Thoracic aorta (tissue), 2 donors: ENCODE data around the gene MICU1. TPM values are rescaled to one million over a fixed set of nuclear protein-coding genes. Genes with fewer than 3 reads are reported as not detected.

ENCODE experiments used
- ATAC-seq: fragments of 150-250 bp; one replicate; pipeline ENCODE4 v1.8.0; 2017; ENCODE audit warnings: low read depth; ENCODE audit not compliant: insufficient number of reproducible peaks, low FRiP score
- DNase-seq: peaks from one replicate; pipeline ENCODE4 v3.0.0-alpha.2; 2020; ENCODE audit warnings: low spot score
- H3K27ac ChIP-seq, 2 donors: fragments of 200-600 bp; sonication (generic); 1 replicate in 1 of 2; 2 replicates in 1 of 2; pipeline ENCODE4 v1.5.1; 2016; ENCODE audit warnings: mild to moderate bottlenecking in 2 of 2, moderate library complexity in 2 of 2
- H3K27me3 ChIP-seq: fragments of 200-600 bp; sonication (generic); replicated peaks from 2 replicates; pipeline ENCODE4 v1.6.0; 2016; ENCODE audit warnings: mild to moderate bottlenecking; ENCODE audit not compliant: insufficient read depth
- H3K36me3 ChIP-seq: fragments of 200-600 bp; sonication (generic); one replicate; pipeline ENCODE4 v1.5.1; 2016
- H3K4me1 ChIP-seq, 2 donors: fragments of 200-600 bp; sonication (generic); 1 replicate in 1 of 2; 2 replicates in 1 of 2; pipeline versions ENCODE4 v1.5.1 to v1.6.0; 2016; ENCODE audit warnings: low read depth in 2 of 2, mild to moderate bottlenecking in 1 of 2; ENCODE audit not compliant: control insufficient read depth in 1 of 2
- H3K4me3 ChIP-seq: fragments of 200-600 bp; sonication (generic); 2 replicates; pipeline ENCODE4 v1.5.1; 2016; ENCODE audit warnings: mild to moderate bottlenecking
- H3K9me3 ChIP-seq: fragments of 200-600 bp; sonication (generic); 2 replicates; pipeline ENCODE4 v1.5.1; 2016
- total RNA-seq, 2 donors: library from RNA; depleted of rRNA; stranded (reverse); fragments of >200 nt; gene quantifications; one replicate each; pipeline versions ENCODE4 v1.1.0 to v1.2.3, GENCODE V29; 2016
- TF ChIP-seq, protein P1 (sequence below): fragments of 200-600 bp; sonication (generic); IDR thresholded peaks from one replicate; pipeline ENCODE4 v1.5.1; 2019; ENCODE audit warnings: antibody characterized with exemption

Gene MICU1
- total RNA-seq, 2 donors from 2014 or later: 37.4 to 63.5 TPM

DNA sequence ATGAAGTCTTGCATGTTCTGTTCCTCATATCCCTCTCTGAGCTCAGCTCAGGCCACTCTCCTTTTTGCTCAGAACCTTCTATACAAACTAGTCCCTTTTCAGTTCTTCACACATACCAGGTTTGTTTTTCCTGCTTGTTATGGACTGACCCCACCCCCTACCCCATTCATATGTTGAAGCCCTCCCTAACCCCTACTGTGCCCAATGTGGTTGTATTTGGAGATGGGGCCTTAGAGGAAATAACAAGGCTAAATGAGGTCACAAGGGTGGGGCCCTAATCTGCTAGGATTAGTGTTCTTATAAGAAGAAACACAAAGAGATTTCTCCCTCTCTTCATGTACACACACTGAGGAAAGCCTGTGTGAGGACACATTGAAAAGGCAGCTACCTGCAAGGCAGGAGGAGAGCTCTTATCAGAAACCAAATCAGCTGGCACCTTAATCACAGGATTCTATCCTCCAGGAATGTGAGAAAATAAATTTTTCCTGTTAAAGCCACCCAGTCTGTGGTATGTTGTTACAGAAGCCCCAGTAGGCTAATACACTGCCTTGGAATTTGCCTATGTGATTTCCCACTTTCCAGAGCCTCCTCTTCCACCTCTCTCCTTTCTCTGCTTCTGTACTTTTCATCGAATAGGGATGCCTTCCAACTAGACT, 203.9 kb downstream of the MICU1 start:
- H3K36me3 ChIP-seq: peaks cover 2% of the 10 kb centered on the region

DNA sequence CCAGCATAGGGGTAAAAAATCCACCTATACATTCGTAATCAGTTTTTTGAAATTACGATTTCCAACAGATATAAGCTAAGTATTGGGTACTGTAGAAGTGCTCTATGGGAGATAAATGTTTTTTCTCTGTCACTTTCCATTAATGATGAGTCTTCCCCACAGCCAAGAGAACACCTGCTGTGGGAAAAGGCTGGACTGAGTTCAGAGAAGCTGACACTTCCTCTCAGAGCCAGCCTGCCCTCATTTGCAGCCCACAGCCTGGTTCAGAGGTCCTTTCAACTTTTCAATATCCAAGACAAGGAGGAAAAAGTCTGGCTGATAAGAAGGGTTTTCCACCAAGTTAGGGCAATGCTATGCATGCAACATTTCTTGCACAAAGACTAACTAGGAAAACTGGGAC, 206.6 kb downstream of the MICU1 start:
- ATAC-seq: no peak
- Histone ChIP-seq H3K27me3 (no peaks in the 10 kb centered on the region), H3K27ac (no peak overlapping the region), H3K9me3 (no peaks in the 10 kb centered on the region), H3K4me1 (no peaks in the 10 kb centered on the region), H3K36me3 (peaks cover 2% of the 10 kb centered on the region), H3K4me3 (no peak overlapping the region)
- DNase-seq: no peak
- TF ChIP-seq, protein P1, sequence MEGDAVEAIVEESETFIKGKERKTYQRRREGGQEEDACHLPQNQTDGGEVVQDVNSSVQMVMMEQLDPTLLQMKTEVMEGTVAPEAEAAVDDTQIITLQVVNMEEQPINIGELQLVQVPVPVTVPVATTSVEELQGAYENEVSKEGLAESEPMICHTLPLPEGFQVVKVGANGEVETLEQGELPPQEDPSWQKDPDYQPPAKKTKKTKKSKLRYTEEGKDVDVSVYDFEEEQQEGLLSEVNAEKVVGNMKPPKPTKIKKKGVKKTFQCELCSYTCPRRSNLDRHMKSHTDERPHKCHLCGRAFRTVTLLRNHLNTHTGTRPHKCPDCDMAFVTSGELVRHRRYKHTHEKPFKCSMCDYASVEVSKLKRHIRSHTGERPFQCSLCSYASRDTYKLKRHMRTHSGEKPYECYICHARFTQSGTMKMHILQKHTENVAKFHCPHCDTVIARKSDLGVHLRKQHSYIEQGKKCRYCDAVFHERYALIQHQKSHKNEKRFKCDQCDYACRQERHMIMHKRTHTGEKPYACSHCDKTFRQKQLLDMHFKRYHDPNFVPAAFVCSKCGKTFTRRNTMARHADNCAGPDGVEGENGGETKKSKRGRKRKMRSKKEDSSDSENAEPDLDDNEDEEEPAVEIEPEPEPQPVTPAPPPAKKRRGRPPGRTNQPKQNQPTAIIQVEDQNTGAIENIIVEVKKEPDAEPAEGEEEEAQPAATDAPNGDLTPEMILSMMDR: no peak

More for the DNA sequence above, 203.9 kb downstream of the MICU1 start:
- Histone ChIP-seq H3K9me3 (no peaks in the 10 kb centered on the region), H3K27me3 (no peaks in the 10 kb centered on the region), H3K27ac (no peak overlapping the region), H3K4me1 (no peaks in the 10 kb centered on the region), H3K4me3 (no peak overlapping the region)
- ATAC-seq: no peak
- no peak for DNase-seq
- TF ChIP-seq, protein P1: no peak

DNA sequence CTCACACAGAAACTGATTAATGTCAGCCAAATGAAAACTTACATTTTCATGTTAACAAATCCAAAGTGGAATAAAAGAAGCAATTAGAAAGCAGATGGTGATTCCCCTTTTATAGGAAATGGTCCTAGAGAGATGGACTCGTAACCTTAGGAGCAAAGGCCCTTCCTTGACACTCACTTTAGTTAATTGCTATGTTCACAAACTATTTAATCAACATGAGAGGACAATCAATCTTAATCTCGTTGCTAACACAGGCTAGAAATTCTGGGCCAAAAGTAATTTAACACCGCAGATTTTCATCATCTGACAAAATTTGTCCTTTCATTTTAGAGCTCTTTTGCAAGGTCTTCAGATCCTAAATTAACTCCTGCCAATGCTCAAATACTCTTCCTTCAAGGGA, 207.2 kb downstream of the MICU1 start:
- DNase-seq (no peak), ATAC-seq (no peak)
- TF ChIP-seq, protein P1: no peak
- no peaks in the 10 kb centered on the region for H3K4me1 ChIP-seq
- H3K27ac ChIP-seq: no peak overlapping the region
- peaks cover 2% of the 10 kb centered on the region for H3K36me3 ChIP-seq
- no peaks in the 10 kb centered on the region for H3K9me3 ChIP-seq
- no peak overlapping the region for H3K4me3 ChIP-seq
- no peaks in the 10 kb centered on the region for H3K27me3 ChIP-seq

DNA sequence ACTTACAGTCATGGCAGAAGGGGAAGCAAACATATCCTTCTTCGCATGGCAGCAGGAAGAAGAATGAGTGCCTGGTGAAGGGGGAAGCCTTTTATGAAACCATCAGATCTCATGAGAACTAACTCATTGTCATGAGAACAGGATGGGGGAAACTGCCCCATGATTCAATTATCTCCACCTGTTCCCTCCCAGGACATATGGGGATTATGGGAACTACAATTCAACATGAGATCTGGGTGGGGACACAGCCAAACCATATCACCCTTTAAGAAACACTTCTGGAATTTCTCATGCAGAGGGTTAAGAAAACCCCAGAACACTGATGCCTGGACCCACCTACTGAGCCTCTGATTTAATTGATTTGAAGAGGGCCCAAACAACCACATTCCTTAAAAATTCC, 207.9 kb downstream of the MICU1 start:
- DNase-seq (no peak), ATAC-seq (no peak)
- no peaks in the 10 kb centered on the region for H3K9me3 ChIP-seq
- peaks cover 2% of the 10 kb centered on the region for H3K36me3 ChIP-seq
- H3K27me3 ChIP-seq: no peaks in the 10 kb centered on the region
- TF ChIP-seq, protein P1: no peak
- H3K4me1 ChIP-seq: no peaks in the 10 kb centered on the region
- H3K4me3 ChIP-seq: no peak overlapping the region
- H3K27ac ChIP-seq: no peak overlapping the region

DNA sequence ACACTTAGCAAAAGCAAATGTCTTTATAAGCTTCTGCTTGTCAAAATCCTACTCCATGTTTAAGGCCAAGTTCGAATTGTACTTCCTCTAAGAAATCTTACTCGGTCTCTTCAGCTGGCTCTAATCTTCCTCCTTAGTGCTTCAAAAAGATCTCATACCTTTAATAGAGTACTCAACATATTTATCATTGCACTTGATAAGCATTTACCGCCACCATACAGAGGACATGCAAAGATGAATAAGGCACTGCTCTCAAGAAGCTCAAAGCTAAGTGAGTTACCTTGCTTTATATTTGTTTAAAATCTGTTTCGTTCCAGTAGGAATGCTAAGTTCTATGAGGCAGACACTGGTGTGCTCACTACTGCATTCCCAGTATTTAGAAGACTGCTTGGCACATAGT, 209.2 kb downstream of the MICU1 start:
- TF ChIP-seq, protein P1: no peak
- ATAC-seq: no peak

More for the DNA sequence above, 209.2 kb downstream of the MICU1 start:
- no peaks in the 10 kb centered on the region for H3K27me3 ChIP-seq
- H3K4me1 ChIP-seq: no peaks in the 10 kb centered on the region
- no peak overlapping the region for H3K27ac ChIP-seq
- no peak overlapping the region for H3K4me3 ChIP-seq
- no peaks in the 10 kb centered on the region for H3K36me3 ChIP-seq
- no peaks in the 10 kb centered on the region for H3K9me3 ChIP-seq
- DNase-seq: no peak
